Suprapubic skin (tissue), 3 donors: Measurements from ENCODE around the gene CYTH2.

ENCODE experiments used
- POLR2A ChIP-seq, 2 donors: fragments of 450-650 bp; IDR thresholded peaks; one replicate each; pipeline ENCODE4 v1.6.1; 2017; ENCODE audit warnings: antibody characterized with exemption in 2 of 2, mild to moderate bottlenecking in 2 of 2, moderate library complexity in 2 of 2
- TF ChIP-seq, protein P1 (sequence below), 2 donors: fragments of 200-600 bp in 1 of 2; fragments of 450-650 bp in 1 of 2; sonication (generic) in 1 of 2; IDR thresholded peaks; one replicate each; pipeline ENCODE4 v1.5.1; 2016 to 2019; ENCODE audit warnings: antibody characterized with exemption in 2 of 2, mild to moderate bottlenecking in 1 of 2, moderate library complexity in 1 of 2

DNA sequence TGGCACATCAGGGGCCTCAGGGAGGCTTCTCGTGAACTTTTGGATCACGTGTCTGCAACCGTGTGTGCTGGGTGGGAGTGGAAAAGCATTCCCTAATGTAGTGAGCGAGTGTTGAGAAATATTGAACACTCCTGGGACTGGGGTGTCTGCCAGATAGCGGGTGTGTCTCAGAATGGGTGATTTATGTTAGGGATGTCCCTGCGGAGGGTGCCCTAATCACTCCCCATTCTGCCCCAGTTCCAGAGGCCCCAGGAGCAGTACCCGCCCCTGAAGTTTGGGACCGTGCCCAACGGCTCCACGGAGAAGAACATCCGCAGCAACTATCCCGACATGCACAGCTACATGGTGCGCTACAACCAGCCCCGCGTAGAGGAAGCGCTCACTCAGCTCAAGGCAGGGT lies 47.6 kb upstream of the CYTH2 start:
- TF ChIP-seq, protein P1, sequence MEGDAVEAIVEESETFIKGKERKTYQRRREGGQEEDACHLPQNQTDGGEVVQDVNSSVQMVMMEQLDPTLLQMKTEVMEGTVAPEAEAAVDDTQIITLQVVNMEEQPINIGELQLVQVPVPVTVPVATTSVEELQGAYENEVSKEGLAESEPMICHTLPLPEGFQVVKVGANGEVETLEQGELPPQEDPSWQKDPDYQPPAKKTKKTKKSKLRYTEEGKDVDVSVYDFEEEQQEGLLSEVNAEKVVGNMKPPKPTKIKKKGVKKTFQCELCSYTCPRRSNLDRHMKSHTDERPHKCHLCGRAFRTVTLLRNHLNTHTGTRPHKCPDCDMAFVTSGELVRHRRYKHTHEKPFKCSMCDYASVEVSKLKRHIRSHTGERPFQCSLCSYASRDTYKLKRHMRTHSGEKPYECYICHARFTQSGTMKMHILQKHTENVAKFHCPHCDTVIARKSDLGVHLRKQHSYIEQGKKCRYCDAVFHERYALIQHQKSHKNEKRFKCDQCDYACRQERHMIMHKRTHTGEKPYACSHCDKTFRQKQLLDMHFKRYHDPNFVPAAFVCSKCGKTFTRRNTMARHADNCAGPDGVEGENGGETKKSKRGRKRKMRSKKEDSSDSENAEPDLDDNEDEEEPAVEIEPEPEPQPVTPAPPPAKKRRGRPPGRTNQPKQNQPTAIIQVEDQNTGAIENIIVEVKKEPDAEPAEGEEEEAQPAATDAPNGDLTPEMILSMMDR (IDR thresholded peaks at IDR 0.05), result no peak
- TF ChIP-seq POLR2A (IDR thresholded peaks at IDR 0.05), result no peak
